ENCODE measurements around the gene CACNA2D4.

DNA sequence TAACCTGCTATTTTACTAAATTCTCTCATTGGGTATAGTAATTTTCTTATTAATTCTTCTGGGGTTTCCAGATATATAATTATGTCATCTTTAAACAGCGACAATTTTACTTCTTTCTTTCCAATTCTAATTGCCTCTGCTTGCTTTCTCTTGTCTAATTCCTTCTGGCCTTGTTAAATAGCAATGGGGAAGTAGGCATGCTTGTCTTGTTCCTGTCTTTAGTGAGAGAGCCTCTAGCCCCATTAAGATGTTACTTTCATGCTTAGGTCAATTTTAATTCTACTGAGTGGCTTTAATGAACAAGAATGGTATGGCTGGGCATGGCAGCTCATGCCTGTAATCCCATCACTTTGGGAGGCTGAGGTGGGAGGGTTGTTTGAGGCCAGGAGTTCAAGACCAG, 66.4 kb downstream of the CACNA2D4 start:
- TF ChIP-seq, protein P1, sequence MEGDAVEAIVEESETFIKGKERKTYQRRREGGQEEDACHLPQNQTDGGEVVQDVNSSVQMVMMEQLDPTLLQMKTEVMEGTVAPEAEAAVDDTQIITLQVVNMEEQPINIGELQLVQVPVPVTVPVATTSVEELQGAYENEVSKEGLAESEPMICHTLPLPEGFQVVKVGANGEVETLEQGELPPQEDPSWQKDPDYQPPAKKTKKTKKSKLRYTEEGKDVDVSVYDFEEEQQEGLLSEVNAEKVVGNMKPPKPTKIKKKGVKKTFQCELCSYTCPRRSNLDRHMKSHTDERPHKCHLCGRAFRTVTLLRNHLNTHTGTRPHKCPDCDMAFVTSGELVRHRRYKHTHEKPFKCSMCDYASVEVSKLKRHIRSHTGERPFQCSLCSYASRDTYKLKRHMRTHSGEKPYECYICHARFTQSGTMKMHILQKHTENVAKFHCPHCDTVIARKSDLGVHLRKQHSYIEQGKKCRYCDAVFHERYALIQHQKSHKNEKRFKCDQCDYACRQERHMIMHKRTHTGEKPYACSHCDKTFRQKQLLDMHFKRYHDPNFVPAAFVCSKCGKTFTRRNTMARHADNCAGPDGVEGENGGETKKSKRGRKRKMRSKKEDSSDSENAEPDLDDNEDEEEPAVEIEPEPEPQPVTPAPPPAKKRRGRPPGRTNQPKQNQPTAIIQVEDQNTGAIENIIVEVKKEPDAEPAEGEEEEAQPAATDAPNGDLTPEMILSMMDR (IDR thresholded peaks at IDR 0.05 in 2 of 3, conservative IDR thresholded peaks at IDR 0.05 in 1 of 3; ENCODE audit: borderline replicate concordance in 1 of 3, insufficient read depth in 1 of 3, low read depth in 2 of 3, low read length in 2 of 3) = no peak
- TF ChIP-seq EGR1 (IDR thresholded peaks at IDR 0.05; ENCODE audit: low read depth) = no peak
- no peak for TF ChIP-seq SIN3A (IDR thresholded peaks at IDR 0.05; ENCODE audit: low read depth)
- TF ChIP-seq POLR2A (IDR thresholded peaks at IDR 0.05; ENCODE audit: borderline replicate concordance, extremely low read depth, insufficient read depth, insufficient read length) = no peak
- no peak for TF ChIP-seq EZH2 (IDR thresholded peaks at IDR 0.05)
- TF ChIP-seq, protein P2, sequence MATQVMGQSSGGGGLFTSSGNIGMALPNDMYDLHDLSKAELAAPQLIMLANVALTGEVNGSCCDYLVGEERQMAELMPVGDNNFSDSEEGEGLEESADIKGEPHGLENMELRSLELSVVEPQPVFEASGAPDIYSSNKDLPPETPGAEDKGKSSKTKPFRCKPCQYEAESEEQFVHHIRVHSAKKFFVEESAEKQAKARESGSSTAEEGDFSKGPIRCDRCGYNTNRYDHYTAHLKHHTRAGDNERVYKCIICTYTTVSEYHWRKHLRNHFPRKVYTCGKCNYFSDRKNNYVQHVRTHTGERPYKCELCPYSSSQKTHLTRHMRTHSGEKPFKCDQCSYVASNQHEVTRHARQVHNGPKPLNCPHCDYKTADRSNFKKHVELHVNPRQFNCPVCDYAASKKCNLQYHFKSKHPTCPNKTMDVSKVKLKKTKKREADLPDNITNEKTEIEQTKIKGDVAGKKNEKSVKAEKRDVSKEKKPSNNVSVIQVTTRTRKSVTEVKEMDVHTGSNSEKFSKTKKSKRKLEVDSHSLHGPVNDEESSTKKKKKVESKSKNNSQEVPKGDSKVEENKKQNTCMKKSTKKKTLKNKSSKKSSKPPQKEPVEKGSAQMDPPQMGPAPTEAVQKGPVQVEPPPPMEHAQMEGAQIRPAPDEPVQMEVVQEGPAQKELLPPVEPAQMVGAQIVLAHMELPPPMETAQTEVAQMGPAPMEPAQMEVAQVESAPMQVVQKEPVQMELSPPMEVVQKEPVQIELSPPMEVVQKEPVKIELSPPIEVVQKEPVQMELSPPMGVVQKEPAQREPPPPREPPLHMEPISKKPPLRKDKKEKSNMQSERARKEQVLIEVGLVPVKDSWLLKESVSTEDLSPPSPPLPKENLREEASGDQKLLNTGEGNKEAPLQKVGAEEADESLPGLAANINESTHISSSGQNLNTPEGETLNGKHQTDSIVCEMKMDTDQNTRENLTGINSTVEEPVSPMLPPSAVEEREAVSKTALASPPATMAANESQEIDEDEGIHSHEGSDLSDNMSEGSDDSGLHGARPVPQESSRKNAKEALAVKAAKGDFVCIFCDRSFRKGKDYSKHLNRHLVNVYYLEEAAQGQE (IDR thresholded peaks at IDR 0.05; ENCODE audit: low read depth) = no peak
- no peak for TF ChIP-seq EZH2phosphoT487 (IDR thresholded peaks at IDR 0.05; ENCODE audit: borderline replicate concordance)
- TF ChIP-seq CEBPB (IDR thresholded peaks at IDR 0.05; ENCODE audit: low read depth) = no peak
- no peak for TF ChIP-seq RAD21 (IDR thresholded peaks at IDR 0.05; ENCODE audit: low read depth)
- TF ChIP-seq POLR2AphosphoS5 (IDR thresholded peaks at IDR 0.05; ENCODE audit: low read depth, low read length) = no peak
- TF ChIP-seq, protein P3, sequence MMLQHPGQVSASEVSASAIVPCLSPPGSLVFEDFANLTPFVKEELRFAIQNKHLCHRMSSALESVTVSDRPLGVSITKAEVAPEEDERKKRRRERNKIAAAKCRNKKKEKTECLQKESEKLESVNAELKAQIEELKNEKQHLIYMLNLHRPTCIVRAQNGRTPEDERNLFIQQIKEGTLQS (IDR thresholded peaks at IDR 0.05) = no peak
- no peak for TF ChIP-seq YY1 (IDR thresholded peaks at IDR 0.05; ENCODE audit: extremely low read depth, insufficient replicate concordance, low read depth, low read length)
- no peak for TF ChIP-seq SP1 (IDR thresholded peaks at IDR 0.05; ENCODE audit: low read depth)
- TF ChIP-seq JUND (IDR thresholded peaks at IDR 0.05) = no peak
